HepG2 (cell line): Measurements from ENCODE around the gene RPS6KB1. TPM values are rescaled to one million over a fixed set of nuclear protein-coding genes. Genes with fewer than 3 reads are reported as not detected.

Experiments
- FOXA3 ChIP-seq: IDR thresholded peaks from 2 replicates; pipeline ENCODE4 v1.6.1; 2016; ENCODE audit warnings: missing genetic modification reagents, missing compliant biosample characterization
- HMG20A ChIP-seq: IDR thresholded peaks from 2 replicates; pipeline ENCODE4 v1.6.1; 2016; ENCODE audit warnings: borderline replicate concordance
- KLF13 ChIP-seq: sonication (generic); formaldehyde crosslinking; IDR thresholded peaks from 2 replicates; pipeline ENCODE4 v1.4.0; 2020; ENCODE audit warnings: mild to moderate bottlenecking, missing genetic modification reagents
- NAIF1 ChIP-seq: sonication (generic); formaldehyde crosslinking; IDR thresholded peaks from 2 replicates; pipeline ENCODE4 v1.5.0; 2020; ENCODE audit warnings: mild to moderate bottlenecking, missing genetic modification reagents, borderline replicate concordance
- NCOA2 ChIP-seq: sonication (generic); formaldehyde crosslinking; IDR thresholded peaks from 2 replicates; pipeline ENCODE4 v1.8.0; 2022; ENCODE audit warnings: inconsistent platforms
- PAF1 ChIP-seq: IDR thresholded peaks from 2 replicates; pipeline ENCODE4 v1.6.1; 2016; ENCODE audit warnings: missing genetic modification reagents, missing compliant biosample characterization
- PHF20 ChIP-seq: sonication (generic); formaldehyde crosslinking; IDR thresholded peaks from 2 replicates; pipeline ENCODE4 v1.5.0; 2020; ENCODE audit warnings: mild to moderate bottlenecking, missing genetic modification reagents
- RAD51 ChIP-seq: fragments of 450-650 bp; IDR thresholded peaks from 2 replicates; pipeline ENCODE4 v1.6.1; 2016; ENCODE audit warnings: borderline replicate concordance
- RBAK ChIP-seq: sonication (generic); formaldehyde crosslinking; IDR thresholded peaks from 2 replicates; pipeline ENCODE4 v1.5.1; 2020; ENCODE audit warnings: mild to moderate bottlenecking, missing genetic modification reagents
- RFX5 ChIP-seq: IDR thresholded peaks from 2 replicates; pipeline ENCODE4 v1.6.1; 2011; ENCODE audit warnings: low read depth, low read length, improper control_type of control experiment
- SCMH1 ChIP-seq: sonication (generic); formaldehyde crosslinking; IDR thresholded peaks from 2 replicates; pipeline ENCODE4 v1.9.0; 2021; ENCODE audit warnings: missing genetic modification reagents, mild to moderate bottlenecking, borderline replicate concordance
- SRSF4 ChIP-seq: fragments of 200-400 bp; formaldehyde crosslinking; IDR thresholded peaks from one replicate; pipeline ENCODE4 v1.6.1; 2018; ENCODE audit warnings: mild to moderate bottlenecking, low read depth, low read length, moderate library complexity; ENCODE audit not compliant: poor library complexity, severe bottlenecking
- U2AF1 ChIP-seq: fragments of 200-400 bp; formaldehyde crosslinking; optimal IDR thresholded peaks from 2 replicates; pipeline ENCODE3; 2017; ENCODE audit warnings: mild to moderate bottlenecking, low read depth, low read length
- XBP1 ChIP-seq: sonication (generic); formaldehyde crosslinking; IDR thresholded peaks from 2 replicates; pipeline ENCODE4 v1.5.0; 2020; ENCODE audit warnings: missing genetic modification reagents
- ZKSCAN1 ChIP-seq: fragments of 150-350 bp; IDR thresholded peaks from 2 replicates; pipeline ENCODE4 v1.6.1; 2014; ENCODE audit warnings: low read length
- ZNF563 ChIP-seq: sonication (generic); formaldehyde crosslinking; IDR thresholded peaks from 2 replicates; pipeline ENCODE4 v1.8.0; 2022; ENCODE audit warnings: mild to moderate bottlenecking, moderate library complexity, missing genetic modification reagents
- ZNF597 ChIP-seq: sonication (generic); formaldehyde crosslinking; IDR thresholded peaks from 2 replicates; pipeline ENCODE4 v1.5.0; 2020; ENCODE audit warnings: missing genetic modification reagents
- ZNF724P ChIP-seq: sonication (generic); formaldehyde crosslinking; IDR thresholded peaks from 2 replicates; pipeline ENCODE4 v1.8.0; 2022; ENCODE audit warnings: missing genetic modification reagents, borderline replicate concordance
- ZNF773 ChIP-seq: sonication (generic); formaldehyde crosslinking; IDR thresholded peaks from 2 replicates; pipeline ENCODE4 v1.4.0; 2020; ENCODE audit warnings: missing genetic modification reagents, borderline replicate concordance
- ZNF883 ChIP-seq: sonication (generic); formaldehyde crosslinking; IDR thresholded peaks from 2 replicates; pipeline ENCODE4 v1.5.1; 2020; ENCODE audit warnings: mild to moderate bottlenecking, missing genetic modification reagents; ENCODE audit errors: not compliant biosample characterization
- polyA plus RNA-seq, 8 experiments: library from polyadenylated mRNA; depleted of rRNA in 3 of 8; stranded (reverse) in 7 of 8; unstranded in 1 of 8; fragments of >200 nt; fragmentation: Illumina TruSeq in 4 of 8; extraction: Trizol in 4 of 8; gene quantifications; 2 replicates each; pipeline versions ENCODE4 v1.2.1 to v1.2.3, GENCODE V29; 2011 to 2016; ENCODE audit warnings: low read depth in 4 of 8, missing spikeins in 1 of 8, mixed read lengths in 1 of 8; ENCODE audit not compliant: insufficient read depth in 1 of 8
- total RNA-seq, 5 experiments: library from RNA; depleted of rRNA; stranded (reverse); fragments of >200 nt; fragmentation: Illumina TruSeq; extraction: Trizol; gene quantifications; 2 replicates each; pipeline ENCODE4 v1.2.3, GENCODE V29; 2016; ENCODE audit warnings: low read depth in 1 of 5
- TF ChIP-seq, protein P1 (sequence below): sonication (generic); formaldehyde crosslinking; IDR thresholded peaks from 2 replicates; pipeline ENCODE4 v1.9.0; 2022; ENCODE audit warnings: low read depth, missing genetic modification reagents
- TF ChIP-seq, protein P2 (sequence below): sonication (generic); formaldehyde crosslinking; IDR thresholded peaks from 2 replicates; pipeline ENCODE4 v1.4.0; 2020; ENCODE audit warnings: missing genetic modification reagents, mild to moderate bottlenecking, borderline replicate concordance
- TF ChIP-seq, protein P3 (sequence below), 2 experiments: sonication (generic) in 1 of 2; formaldehyde crosslinking in 1 of 2; IDR thresholded peaks; 2 replicates each; pipeline versions ENCODE4 v1.5.1 to v1.6.1; 2011 to 2020; ENCODE audit warnings: borderline replicate concordance in 1 of 2, low read depth in 1 of 2, low read length in 1 of 2, mild to moderate bottlenecking in 1 of 2, missing genetic modification reagents in 1 of 2, moderate library complexity in 1 of 2

The RPS6KB1 gene
- total and polyA plus RNA-seq, 2 of the 13 experiments (the other 11 are each of a cell fraction or from before 2014, with no cell fraction given), result 16.5 to 42.2 TPM

- no peak for TF ChIP-seq PHF20 (CRISPR knock-in tag)
- no peak for TF ChIP-seq RAD51
- no peak for TF ChIP-seq KLF13 (CRISPR knock-in tag)
- no peak for TF ChIP-seq XBP1 (CRISPR knock-in tag)
- TF ChIP-seq PAF1, result no peak
- TF ChIP-seq, protein P1, sequence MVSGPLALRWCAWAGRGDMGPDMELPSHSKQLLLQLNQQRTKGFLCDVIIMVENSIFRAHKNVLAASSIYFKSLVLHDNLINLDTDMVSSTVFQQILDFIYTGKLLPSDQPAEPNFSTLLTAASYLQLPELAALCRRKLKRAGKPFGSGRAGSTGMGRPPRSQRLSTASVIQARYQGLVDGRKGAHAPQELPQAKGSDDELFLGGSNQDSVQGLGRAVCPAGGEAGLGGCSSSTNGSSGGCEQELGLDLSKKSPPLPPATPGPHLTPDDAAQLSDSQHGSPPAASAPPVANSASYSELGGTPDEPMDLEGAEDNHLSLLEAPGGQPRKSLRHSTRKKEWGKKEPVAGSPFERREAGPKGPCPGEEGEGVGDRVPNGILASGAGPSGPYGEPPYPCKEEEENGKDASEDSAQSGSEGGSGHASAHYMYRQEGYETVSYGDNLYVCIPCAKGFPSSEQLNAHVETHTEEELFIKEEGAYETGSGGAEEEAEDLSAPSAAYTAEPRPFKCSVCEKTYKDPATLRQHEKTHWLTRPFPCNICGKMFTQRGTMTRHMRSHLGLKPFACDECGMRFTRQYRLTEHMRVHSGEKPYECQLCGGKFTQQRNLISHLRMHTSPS, result peak; percentile 92
- TF ChIP-seq NCOA2, result peak; percentile 95
- peak; percentile 52; the same call in 1 of the 2 replicates for TF ChIP-seq ZNF563 (CRISPR knock-in tag)
- no peak for TF ChIP-seq ZNF597 (CRISPR knock-in tag)
- TF ChIP-seq RBAK, result no peak
- peak; percentile 49; the same call in 1 of the 2 replicates for TF ChIP-seq ZNF724P (CRISPR knock-in tag)
- no peak for TF ChIP-seq NAIF1 (CRISPR knock-in tag)
- TF ChIP-seq U2AF1, result no peak
- peak; percentile 99 for TF ChIP-seq FOXA3 (CRISPR knock-in tag)
- TF ChIP-seq, protein P2, sequence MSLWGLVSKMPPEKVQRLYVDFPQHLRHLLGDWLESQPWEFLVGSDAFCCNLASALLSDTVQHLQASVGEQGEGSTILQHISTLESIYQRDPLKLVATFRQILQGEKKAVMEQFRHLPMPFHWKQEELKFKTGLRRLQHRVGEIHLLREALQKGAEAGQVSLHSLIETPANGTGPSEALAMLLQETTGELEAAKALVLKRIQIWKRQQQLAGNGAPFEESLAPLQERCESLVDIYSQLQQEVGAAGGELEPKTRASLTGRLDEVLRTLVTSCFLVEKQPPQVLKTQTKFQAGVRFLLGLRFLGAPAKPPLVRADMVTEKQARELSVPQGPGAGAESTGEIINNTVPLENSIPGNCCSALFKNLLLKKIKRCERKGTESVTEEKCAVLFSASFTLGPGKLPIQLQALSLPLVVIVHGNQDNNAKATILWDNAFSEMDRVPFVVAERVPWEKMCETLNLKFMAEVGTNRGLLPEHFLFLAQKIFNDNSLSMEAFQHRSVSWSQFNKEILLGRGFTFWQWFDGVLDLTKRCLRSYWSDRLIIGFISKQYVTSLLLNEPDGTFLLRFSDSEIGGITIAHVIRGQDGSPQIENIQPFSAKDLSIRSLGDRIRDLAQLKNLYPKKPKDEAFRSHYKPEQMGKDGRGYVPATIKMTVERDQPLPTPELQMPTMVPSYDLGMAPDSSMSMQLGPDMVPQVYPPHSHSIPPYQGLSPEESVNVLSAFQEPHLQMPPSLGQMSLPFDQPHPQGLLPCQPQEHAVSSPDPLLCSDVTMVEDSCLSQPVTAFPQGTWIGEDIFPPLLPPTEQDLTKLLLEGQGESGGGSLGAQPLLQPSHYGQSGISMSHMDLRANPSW (CRISPR knock-in tag), result peak; percentile 98; the same call in 1 of the 2 replicates
- TF ChIP-seq ZNF883 (CRISPR knock-in tag), result no peak
- no peak for TF ChIP-seq SRSF4
- no peak for TF ChIP-seq SCMH1 (CRISPR knock-in tag)
- TF ChIP-seq ZNF773 (CRISPR knock-in tag), result no peak
- TF ChIP-seq HMG20A (CRISPR knock-in tag), result peak; percentile 84
- TF ChIP-seq RFX5, result no peak
- TF ChIP-seq, protein P3, sequence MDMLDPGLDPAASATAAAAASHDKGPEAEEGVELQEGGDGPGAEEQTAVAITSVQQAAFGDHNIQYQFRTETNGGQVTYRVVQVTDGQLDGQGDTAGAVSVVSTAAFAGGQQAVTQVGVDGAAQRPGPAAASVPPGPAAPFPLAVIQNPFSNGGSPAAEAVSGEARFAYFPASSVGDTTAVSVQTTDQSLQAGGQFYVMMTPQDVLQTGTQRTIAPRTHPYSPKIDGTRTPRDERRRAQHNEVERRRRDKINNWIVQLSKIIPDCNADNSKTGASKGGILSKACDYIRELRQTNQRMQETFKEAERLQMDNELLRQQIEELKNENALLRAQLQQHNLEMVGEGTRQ (IDR thresholded peaks at IDR 0.05; ENCODE audit: low read depth, low read length), result no peak
- TF ChIP-seq, protein P3 (CRISPR knock-in tag; IDR thresholded peaks at IDR 0.05; ENCODE audit: borderline replicate concordance), result no peak
- TF ChIP-seq ZKSCAN1, result no peak
These were observed 39.6 kb upstream of the RPS6KB1 start (continued) for GRCh38 chr17:59853168-59853918.
